LoVo (cell line): Measurements from ENCODE around the gene CSNK1D.
"Not testable (repeated sequence)": the region's sequence is repeated elsewhere in the genome, so short reads cannot be mapped to it uniquely, and the experiment has no call there.

Experiments
- DNase-seq: peaks from one replicate; pipeline ENCODE4 v3.0.0-alpha.2; 2016; ENCODE audit warnings: low spot score

CSNK1D gene

DNA sequence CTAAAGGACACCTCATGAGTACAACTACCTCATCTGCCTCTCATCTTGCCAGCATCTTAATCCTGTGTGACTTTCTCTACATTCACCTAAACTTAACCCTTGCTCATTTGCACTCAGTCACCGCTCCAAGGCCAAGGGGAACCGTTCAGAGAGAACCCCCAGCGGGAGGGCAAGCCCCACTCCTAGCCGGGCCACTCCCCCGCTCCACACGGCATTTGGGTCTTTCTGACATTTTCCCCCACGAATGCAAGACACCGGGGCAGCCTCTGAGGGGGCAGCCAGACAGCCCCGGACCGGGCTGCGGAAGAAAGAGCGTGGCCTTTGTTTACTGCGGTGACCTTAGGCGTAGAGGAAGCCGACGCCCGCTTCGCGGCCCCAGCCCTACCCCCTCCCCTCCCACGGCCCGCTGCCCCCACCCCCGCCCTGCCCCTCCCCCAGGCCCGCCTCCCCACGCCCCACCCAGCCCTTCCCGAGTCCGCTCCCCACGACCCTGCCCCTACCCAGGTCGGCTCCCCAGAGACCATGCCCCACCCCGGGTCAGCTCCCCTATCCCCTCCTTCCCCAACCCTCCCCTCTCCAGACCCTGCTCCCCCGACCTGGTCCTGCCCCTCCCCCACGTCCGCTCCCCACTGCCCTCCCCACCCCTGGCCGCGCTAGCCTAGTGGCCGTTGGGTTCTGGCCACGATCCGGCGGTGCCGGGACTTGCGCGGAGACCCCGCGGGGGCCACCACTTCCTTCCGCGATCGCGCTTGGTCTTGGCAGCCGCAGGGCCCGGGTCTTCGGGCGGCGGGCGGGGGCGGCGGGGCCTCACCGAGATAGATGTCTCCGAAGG is 789 bp downstream of the CSNK1D start:
- DNase-seq, result no peak

DNA sequence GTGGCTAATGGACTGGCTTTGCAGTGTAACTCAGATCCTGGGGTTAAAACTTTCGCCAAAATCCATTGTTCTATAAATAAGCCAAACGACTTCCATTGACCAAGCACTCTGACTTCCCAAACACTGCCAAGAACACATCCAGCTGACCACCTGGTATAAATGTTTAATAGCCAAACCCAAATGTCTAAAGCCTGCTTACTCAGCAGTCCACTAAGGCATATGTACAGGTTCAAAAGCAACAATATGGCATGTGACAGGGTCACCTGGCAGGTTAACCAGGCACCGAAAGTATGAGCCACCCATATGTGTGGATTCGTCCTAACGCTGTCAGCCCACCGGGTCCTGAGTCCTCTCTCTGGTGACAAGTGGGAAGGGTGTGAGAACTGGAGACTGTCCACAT is 2.1 kb downstream of the CSNK1D start:
- no peak for DNase-seq

DNA sequence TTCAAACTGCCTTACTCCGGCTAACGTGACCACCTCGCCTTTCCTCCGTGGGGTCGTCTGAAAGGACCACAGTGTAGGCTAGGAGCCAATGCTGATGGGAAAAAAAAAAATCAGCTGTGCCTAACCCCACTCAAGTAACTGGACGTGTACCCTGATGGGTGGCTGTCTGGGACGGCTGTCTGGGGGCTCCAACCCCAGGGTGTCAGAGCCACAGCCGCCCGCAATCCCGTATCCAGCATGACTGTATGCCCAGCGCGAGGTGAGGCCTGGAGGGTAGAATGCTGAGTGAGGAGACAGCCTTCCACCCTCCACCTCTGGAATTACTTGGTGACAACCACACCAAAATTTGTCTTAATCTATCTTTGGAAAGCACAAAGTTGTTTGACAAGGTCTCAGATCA is 2.8 kb downstream of the CSNK1D start:
- no peak for DNase-seq

DNA sequence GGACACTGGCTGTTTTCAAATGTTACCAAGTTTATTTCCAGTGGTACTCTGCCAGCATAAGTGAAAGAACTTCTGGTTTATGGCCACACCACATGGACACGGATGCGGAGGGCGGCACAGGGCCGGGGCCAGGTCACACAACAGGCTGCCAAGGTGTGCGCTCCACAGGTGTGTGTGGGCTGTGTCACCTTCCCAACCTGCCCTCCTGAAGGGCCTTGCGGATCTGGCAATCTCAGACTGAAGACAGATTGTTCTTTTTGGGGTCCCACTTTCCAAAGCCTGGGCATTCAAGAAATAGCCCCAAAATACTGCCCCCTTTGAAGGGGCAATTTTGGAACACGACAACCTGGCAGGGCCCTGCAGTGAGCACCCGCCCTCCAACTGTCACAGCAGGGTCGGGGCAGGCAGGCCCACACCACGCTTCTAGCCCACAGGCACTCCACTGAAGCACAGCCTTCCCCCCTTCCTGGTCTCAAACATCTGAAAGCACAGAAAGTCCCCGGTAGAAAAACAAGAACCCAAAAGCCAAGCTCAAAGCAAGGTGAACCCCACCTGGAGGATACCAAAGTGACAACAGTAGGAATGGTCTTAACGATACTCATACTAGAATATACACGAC is 3.5 kb downstream of the CSNK1D start:
- DNase-seq, result no peak

DNA sequence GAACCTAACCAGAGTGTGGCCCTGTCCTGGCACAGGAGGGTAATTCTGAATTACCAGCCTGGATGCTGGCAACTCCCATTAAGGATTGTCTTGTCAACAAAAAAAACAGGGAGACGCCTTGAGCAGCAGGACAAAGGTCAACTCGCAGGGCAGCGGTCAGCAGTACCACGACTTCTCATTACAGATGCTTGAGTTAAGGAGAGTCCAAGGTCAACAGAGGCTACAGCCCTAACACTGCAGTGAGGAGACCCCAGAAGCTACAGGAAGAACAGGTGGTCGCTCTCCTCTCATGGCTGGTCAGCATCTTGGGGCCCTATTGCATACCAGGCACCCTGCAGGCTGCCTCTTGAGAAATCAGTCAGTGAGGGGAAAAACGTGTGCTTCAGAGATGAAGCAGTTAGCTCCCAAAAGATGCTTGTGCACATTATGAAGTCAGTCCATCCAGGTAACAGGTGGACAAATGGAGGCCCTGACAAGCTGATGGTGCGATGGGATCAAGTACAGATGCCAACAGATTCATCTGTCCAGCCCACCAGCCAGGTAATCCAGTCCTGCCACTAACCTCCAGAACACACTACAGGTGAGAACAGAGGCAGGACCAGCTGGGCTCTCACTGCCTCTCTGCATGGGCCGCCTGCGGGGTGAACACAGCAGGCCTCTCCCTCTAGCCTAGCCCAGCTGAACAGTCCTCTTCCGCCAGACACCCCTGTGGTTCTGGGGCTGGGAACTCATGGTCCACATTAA is 4.2 kb downstream of the CSNK1D start:
- DNase-seq, result no peak

DNA sequence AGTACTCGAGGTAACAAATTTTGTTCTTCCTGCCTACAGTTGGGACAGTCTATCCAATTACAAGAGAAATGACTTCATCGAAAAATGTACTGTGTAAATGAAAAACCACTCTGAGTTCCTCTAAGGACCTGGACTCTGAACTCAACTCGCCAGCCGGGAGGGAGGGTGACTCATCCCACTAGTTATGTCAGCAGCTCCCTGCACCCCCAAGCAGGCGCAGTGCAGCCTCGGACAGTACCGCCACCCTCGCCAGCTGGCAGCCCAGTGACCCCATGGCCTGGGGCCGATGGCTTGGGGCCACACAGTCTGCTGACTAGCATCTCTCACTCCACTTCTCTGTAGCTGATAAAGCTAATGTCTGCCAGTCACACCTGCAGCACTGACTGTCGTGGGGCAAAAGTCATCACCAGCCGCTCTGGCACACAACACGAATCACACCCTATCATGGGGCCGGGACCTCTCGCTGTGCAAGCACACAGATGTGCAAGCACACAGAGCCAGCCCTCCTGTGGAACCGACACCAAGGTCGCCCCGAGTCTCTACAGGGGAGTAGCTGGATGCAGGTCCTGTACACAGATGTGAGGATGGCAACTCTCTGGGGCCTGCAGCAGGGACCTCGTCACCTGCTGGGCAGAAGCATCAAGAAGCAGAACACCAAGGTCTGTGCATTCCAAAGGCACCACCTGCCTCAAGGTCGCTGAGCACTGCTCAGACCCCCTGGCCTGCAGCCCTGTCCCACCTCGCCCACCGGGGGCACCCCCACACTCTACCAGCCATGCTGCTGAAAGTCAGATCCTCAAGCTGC is 5.7 kb downstream of the CSNK1D start:
- peak; percentile 86 for DNase-seq

DNA sequence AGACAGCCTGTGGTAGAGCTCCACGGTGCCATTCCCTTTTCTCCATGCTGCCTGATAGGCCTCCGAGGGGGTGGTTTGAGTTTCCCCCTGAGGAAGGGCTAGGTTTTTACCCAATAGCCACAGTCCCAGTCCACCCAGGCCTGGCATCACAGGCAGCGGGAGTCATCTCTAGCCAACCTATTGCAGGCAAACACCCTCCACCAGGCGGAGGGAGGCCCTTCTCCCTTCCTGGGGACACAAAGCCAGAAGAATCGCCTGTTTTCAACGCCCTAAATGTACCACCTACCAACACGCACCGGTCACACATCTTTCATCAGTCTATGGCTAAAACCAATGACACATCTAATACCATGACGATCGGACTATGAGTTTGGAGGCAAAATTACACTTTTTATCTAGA is 7.4 kb downstream of the CSNK1D start:
- no peak for DNase-seq

DNA sequence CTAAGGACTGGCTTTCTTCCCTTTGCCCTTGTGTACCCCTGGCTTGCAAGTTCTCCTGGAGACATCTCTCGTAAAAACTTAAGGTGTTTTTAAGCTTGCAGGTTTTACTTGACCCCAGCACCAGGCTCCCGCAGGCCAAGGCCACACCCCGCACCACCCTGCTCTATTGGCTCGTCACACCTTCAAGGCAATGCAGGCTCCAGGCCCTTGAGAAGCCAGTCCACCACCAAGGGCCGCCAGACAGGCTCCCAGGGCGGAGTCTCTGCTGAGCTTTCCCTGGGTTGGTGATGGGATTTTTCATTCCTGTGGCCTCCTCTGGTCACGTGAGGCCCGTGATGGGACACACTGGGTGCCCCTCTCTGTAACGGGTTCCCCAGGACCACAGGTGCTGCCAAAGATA is 9.9 kb downstream of the CSNK1D start:
- DNase-seq, result no peak

DNA sequence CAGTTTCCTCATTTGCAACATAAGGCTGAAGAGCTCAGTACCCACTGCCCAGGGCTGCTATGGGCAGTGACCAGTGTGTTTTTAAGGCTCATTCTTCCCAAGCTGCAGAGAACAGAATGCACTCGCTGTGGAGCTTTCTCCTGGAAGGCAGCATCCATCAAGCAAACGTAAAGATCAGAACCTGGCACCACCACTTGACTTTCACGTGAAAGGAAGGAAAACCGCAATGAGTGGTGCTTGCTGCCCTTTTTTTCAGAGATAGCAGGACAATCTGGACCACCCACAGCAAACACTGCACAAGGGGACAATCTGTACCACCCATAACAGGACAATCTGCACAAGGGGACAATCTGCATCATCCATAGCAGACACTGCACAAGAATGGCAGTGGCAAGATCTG is 11.2 kb downstream of the CSNK1D start:
- no peak for DNase-seq

DNA sequence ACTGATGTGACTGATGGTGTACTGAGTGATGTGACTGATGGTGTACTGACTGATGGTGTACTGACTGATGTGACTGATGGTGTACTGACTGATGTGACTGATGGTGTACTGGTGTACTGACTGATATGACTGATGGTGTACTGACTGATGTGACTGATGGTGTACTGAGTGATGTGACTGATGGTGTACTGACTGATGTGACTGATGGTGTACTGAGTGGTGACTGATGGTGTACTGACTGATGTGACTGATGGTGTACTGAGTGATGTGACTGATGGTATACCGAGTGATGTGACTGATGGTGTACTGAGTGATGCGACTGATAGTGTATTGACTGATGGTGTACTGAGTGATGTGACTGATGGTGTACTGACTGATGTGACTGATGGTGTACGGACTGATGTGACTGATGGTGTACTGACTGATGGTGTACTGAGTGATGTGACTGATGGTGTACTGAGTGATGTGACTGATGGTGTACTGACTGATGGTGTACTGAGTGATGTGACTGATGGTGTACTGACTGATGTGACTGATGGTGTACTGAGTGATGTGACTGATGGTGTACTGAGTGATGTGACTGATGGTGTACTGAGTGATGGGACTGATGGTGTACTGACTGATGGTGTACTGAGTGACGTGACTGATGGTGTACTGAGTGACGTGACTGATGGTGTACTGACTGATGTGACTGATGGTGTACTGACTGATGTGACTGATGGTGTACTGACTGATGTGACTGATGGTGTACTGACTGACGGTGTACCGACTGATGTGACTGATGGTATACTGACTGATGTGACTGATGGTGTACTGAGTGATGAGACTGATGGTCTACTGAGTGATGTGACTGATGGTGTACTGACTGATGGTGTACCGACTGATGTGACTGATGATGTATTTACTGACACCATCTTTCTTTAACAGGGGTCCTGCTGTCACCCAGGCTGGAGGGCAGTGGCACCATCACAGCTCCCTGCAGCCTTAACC is 13.2 kb downstream of the CSNK1D start:
- not testable (repeated sequence) for DNase-seq

DNA sequence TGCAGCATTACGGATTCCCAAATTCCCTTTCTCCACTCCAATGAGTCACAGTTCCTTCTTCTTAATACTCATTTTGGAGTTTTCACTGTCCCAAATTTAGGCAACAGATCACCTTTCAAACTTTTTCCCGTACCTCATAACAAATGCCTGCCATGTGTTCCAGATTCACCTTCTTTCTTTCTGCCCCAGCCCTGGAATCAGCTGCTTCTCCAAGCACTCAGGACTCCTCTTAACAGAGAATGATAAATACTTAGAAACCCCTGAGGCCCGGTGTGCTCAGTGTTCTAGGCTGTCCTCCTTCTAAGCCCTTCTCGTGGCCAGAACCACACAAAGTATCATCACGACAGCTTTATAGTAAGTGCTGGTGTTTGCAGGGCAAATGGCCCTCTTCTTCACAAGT is 14.9 kb downstream of the CSNK1D start:
- no peak for DNase-seq

DNA sequence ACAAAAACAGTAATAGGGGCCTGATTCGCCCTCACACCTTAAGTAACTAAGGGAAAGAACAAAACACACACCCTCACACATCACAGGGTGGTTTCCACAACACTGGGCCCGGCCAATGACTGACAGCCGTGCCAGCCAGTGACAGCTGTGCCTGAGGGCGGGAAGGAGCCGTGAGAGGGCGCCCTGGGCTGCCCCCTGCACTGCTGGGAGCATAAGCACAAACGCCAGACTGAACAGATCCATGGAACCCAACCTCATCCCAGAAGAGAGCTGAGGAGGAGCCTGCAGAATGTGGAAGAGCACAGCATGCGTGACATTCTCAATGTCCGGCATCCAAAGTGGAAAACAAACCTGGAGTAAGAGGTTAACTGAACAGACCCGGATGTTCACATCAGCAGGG is 16.0 kb downstream of the CSNK1D start:
- DNase-seq, result no peak

DNA sequence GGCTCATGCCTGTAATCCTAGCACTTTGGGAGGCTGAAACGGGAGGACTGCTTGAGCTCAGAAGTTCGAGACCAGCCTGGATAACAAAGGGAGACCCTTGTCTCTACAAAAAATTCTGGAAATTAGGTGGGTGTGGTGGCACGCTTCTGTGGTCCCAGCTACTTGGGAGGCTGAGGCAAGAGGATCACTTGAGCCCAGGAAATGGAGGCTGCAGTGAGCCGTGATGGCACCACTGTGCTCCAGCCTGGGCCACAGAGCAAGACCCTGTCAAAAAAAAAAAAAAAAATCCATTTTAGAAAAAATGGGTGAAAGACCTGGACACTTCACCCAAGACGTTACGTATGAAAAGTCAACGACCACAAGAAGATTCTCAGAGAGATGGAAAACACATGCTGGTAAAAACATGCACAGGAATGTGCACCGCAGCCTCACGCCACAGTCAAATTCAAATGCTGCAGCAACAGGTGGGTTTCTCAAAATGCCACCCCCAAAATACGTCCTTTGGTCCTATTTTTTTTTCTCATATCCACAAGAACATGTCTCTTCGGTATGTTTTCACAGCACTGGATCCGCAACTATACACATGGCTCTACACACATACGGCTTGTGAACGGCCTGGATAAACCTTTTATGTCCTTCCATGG is 17.1 kb downstream of the CSNK1D start:
- DNase-seq, result no peak

DNA sequence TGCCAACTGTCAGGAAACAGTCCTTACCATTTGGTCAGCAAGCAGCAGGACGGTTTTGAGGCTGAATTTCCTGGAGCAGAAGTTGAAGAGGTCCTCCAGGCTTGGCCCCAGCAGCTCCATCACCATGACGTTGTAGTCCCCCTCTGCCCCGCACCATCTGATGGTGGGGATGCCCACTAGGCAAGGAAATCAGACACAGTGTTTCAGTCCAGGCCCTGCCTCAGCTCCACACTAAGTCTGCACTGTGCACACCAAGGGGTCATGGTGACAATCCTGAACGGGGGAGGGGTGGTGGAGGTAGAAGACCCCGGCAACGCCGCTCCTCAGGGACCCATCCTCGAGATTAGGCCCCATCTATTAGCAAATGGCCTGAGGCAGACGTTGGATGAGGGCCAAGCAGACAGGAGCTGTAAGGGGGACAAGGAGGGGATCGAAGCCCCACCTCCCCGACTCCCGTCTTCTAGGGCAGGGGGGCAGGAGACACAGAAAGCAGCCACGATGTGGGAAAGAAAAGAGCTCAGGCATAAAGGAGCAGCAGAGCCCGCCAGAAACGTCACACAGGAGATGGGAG is 18.0 kb downstream of the CSNK1D start:
- DNase-seq, result no peak

DNA sequence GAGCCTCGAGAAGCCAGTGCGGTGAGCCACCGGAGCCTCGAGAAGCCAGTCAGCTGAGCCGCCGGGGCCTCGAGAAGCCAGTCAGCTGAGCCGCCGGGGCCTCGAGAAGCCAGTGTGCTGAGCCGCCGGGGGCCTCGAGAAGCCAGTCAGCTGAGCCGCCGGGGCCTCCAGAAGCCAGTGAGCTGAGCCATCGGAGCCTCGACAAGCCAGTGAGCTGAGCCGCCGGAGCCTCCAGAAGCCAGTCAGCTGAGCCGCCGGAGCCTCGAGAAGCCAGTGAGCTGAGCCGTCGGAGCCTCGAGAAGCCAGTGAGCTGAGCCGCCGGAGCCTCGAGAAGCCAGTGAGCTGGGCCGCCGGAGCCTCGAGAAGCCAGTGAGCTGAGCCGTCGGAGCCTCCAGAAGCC is 18.8 kb downstream of the CSNK1D start:
- not testable (repeated sequence) for DNase-seq

DNA sequence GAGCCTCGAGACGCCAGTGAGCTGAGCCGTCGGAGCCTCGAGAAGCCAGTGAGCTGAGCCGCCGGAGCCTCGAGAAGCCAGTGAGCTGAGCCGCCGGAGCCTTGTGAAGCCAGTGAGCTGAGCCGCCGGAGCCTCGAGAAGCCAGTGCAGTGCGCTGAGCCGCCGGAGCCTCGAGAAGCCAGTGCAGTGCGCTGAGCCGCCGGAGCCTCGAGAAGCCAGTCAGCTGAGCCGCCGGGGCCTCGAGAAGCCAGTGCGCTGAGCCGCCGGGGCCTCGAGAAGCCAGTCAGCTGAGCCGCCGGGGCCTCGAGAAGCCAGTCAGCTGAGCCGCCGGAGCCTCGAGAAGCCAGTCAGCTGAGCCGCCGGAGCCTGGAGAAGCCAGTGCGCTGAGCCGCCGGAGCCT is 19.4 kb downstream of the CSNK1D start:
- DNase-seq, result not testable (repeated sequence)

DNA sequence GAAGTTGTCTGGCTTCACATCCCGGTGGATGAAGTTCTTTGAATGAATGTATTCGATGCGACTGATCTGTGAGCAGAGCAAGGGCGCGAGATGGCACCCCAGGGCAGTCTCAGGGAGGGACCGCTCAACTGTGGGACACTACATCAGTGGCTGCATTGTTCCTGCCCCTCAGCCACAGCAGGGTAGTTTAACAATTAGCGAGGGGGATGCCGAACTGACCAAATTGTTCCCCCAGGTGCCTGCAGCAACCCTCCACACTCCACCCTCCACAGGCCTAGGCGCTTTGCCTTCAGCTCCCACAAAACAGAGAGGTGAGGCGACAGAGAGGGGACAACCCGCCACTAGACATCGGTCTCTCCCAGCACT is 20.3 kb downstream of the CSNK1D start:
- no peak for DNase-seq

DNA sequence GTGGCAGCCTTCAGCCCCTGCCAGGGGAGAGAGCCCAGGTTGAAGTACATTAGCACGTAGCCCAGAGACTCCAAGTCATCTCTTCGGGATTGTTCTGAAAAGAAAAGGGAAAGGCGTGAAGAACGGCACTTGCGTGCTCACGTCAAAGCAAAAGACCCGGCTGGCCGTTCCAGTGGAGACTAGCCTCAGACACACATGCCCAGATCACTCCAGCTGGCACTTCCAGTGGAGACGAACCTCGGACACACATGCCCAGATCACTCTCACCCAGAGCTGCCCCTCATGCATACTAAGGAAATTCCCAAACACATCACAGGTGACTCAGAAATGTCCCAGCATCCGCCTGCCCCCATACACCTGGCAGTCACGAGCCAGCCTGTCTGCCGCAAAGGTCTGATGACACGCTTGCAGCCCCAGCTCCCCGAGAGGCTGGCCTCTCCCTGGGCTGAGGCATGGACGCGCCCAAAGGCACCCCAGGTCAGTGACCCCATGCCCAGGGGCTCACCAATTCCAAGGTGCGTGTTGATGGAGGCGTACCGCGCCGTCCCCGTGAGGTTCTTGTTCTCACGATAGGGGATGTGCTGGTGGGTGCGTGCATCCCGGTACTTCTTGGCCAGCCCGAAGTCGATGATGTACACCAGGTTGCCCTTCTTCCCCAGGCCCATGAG is 20.9 kb downstream of the CSNK1D start:
- DNase-seq, result no peak

DNA sequence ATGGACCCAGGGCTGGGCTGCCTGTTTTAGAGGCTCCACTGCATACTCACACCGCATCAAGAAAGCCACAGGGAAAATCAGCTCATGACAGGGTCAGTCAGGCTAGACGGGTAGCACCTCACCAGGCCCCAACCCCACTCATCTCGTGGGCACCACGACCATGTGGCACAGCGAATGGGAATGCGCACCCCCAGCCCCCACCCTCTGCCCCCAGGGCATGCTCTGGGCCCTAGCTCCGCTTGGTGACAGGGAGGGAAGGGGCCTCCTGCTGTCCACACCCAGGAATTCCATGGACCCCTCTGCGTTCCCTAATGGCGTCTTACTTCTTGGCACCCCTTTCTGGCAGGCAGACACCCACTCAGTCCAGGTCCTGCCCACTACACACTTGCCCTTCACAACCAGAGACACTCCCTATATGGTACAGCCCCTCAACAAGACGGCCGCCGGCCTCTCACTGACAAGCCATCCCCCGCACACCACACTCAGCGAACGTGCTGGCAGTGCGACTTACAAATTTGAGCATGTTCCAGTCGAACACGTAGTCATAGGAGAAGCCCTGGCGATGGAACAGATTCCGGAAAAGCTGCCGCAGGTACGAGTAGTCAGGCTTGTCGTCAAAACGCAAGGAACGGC is 22.5 kb downstream of the CSNK1D start:
- no peak for DNase-seq
